Measurements from ENCODE around the gene IL2RA. TPM values are rescaled to one million over a fixed set of nuclear protein-coding genes. Genes with fewer than 3 reads are reported as not detected.

IL2RA gene
- total RNA-seq, 1 donor = not detected

DNA sequence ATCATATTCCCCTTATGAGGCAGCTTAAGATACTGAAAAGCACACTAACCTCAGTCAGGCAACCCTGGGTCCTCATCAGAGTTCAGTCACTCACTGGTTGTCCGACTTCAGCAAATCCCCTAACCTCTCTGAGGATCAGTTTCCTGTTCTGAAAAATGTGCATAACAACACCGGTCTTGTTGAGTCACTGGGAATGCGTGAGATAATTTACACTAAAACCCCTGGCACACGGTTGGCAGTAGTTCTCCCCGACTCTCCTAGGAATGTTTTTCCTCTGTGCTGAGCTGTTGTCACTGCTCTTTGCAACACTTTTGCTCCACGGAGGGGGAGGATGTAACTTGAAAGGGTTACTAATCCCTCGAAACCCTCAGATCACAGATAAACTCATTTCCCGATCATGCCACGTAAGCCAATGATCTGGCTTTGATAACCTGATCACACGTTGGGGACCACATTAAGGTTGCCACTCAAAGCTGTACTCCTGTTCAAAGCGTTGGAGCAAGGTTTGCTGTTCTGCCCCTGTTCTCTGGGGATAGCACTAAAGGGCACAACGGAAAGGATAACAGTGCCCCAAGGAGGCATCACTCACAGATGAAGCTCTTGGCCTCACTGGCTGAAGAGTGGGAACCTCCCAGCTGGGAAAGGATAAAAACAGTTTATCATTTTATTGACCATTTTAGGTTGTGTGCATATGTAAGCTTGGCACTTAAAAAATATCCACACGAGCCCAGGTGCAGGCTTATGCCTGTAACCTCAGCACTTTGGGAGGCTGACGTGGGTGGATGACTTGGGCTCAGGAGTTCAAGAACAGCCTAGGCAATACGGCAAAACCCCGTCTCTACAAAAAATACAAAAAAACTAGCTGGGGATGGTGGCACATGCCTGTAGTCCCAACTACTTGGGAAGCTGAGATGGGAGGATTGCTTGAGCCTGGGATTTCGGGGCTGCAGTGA is 21.6 kb upstream of the IL2RA start:
- peaks cover 18% of the 10 kb centered on the region for H3K4me1 ChIP-seq (ENCODE audit: insufficient read depth, low read length)
- H4K20me1 ChIP-seq (ENCODE audit: insufficient read depth, low read length) = no peaks in the 10 kb centered on the region
- peak overlapping the region; percentile 20 for H3K4me2 ChIP-seq (ENCODE audit: insufficient read depth, low read length)
- TF ChIP-seq, protein P1, sequence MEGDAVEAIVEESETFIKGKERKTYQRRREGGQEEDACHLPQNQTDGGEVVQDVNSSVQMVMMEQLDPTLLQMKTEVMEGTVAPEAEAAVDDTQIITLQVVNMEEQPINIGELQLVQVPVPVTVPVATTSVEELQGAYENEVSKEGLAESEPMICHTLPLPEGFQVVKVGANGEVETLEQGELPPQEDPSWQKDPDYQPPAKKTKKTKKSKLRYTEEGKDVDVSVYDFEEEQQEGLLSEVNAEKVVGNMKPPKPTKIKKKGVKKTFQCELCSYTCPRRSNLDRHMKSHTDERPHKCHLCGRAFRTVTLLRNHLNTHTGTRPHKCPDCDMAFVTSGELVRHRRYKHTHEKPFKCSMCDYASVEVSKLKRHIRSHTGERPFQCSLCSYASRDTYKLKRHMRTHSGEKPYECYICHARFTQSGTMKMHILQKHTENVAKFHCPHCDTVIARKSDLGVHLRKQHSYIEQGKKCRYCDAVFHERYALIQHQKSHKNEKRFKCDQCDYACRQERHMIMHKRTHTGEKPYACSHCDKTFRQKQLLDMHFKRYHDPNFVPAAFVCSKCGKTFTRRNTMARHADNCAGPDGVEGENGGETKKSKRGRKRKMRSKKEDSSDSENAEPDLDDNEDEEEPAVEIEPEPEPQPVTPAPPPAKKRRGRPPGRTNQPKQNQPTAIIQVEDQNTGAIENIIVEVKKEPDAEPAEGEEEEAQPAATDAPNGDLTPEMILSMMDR (IDR thresholded peaks at IDR 0.05; ENCODE audit: extremely low read depth, low read depth, low read length) = no peak
- H3K27ac ChIP-seq (ENCODE audit: low read depth, low read length) = no peak overlapping the region
- H2AFZ ChIP-seq (ENCODE audit: low read length) = peak overlapping the region; percentile 14
- no peak for DNase-seq (ENCODE audit: insufficient read length, low spot score, missing footprints)
- H3K9me3 ChIP-seq (ENCODE audit: low read depth, low read length) = no peaks in the 10 kb centered on the region
- no peaks in the 10 kb centered on the region for H3K36me3 ChIP-seq (ENCODE audit: insufficient read depth, low read length)
- no peaks in the 10 kb centered on the region for H3K79me2 ChIP-seq (ENCODE audit: insufficient read depth, low read length)
- peaks cover 19% of the 10 kb centered on the region for H3K27me3 ChIP-seq (ENCODE audit: insufficient read depth, low read length)
- no peak overlapping the region for H3K4me3 ChIP-seq (ENCODE audit: insufficient read depth, low read length)

DNA sequence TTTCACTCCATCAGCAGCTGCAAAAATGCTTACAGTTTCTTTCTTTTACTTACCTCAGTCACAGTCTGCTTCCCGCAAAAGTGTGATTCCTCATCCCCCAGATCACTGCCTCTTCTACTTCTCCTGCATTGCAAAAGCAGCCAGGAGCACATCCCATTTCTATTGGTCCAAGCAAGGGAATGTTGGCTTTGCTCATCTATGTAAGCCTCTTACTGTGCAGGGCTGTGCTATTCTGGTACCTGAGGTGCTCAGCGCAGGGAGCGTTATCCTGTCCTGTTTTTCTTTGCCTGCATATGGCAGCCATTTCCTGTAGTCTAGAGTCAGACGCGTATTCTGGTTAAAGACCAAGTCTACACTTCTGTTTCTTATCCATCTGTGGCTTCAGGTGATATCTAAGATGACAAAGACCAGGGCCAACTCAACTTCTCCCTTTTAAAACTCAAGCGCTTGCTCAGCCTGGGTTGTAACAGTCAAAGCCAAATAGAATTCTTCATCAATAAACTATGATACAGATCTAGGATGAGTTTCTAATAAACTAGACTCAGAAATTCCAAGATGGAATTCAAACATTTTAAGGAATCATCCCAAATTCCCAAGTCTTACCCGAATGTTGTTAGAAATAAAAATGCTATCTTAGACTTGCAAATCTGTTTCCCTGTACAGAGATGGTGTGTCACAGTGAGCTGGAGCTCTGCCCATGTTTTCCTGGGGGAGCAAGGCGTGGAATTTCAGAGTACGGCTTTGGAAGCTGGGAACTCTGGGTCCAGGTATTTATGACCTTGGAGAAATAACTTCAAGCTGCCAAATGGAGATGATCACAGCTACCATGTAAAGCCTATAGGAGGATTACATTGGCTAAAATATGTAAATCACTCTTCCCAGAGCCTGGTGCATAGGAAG is 20.6 kb upstream of the IL2RA start:
- Histone ChIP-seq H2AFZ (ENCODE audit: low read length) (peak overlapping the region; percentile 14), H4K20me1 (ENCODE audit: insufficient read depth, low read length) (no peaks in the 10 kb centered on the region), H3K79me2 (ENCODE audit: insufficient read depth, low read length) (no peaks in the 10 kb centered on the region), H3K36me3 (ENCODE audit: insufficient read depth, low read length) (no peaks in the 10 kb centered on the region), H3K27ac (ENCODE audit: low read depth, low read length) (no peak overlapping the region), H3K4me1 (ENCODE audit: insufficient read depth, low read length) (peaks cover 15% of the 10 kb centered on the region), H3K9me3 (ENCODE audit: low read depth, low read length) (no peaks in the 10 kb centered on the region), H3K27me3 (ENCODE audit: insufficient read depth, low read length) (peaks cover 17% of the 10 kb centered on the region), H3K4me2 (ENCODE audit: insufficient read depth, low read length) (peak overlapping the region; percentile 20), H3K4me3 (ENCODE audit: insufficient read depth, low read length) (no peak overlapping the region)
- TF ChIP-seq, protein P1 (IDR thresholded peaks at IDR 0.05; ENCODE audit: extremely low read depth, low read depth, low read length) = no peak
- no peak for DNase-seq (ENCODE audit: insufficient read length, low spot score, missing footprints)

DNA sequence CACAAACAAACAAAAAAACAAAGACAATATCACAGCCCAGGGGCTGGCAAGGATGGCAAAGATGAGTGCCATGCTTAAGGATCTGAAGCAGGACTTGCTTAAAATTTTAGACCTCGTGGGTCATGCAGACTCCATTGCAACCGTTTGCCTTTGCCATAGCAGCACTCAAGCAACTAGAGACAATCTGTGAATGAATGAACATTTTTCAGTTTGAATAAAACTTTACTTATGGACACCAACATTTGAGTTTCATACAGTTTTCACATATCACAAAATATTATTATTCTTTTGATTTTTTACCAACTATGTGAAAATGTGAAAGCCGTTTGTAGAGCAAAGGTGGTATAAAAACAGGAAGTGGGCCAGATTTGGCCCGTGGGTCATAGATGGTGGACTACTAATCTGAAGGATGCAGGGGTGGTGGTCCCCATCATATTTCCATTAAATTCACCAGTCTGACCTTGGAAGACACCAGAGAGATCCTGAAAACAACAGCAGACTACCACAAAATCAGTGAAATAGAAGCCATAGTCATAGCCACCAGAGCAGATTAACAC is 18.3 kb upstream of the IL2RA start:
- TF ChIP-seq, protein P1 (IDR thresholded peaks at IDR 0.05; ENCODE audit: extremely low read depth, low read depth, low read length) = no peak
- Histone ChIP-seq H3K4me1 (ENCODE audit: insufficient read depth, low read length) (peaks cover 12% of the 10 kb centered on the region), H3K27me3 (ENCODE audit: insufficient read depth, low read length) (peaks cover 20% of the 10 kb centered on the region), H3K9me3 (ENCODE audit: low read depth, low read length) (no peaks in the 10 kb centered on the region), H4K20me1 (ENCODE audit: insufficient read depth, low read length) (no peaks in the 10 kb centered on the region), H3K36me3 (ENCODE audit: insufficient read depth, low read length) (no peaks in the 10 kb centered on the region), H3K27ac (ENCODE audit: low read depth, low read length) (no peak overlapping the region), H3K79me2 (ENCODE audit: insufficient read depth, low read length) (no peaks in the 10 kb centered on the region), H3K4me3 (ENCODE audit: insufficient read depth, low read length) (no peak overlapping the region), H3K4me2 (ENCODE audit: insufficient read depth, low read length) (no peak overlapping the region), H2AFZ (ENCODE audit: low read length) (no peak overlapping the region)
- DNase-seq (ENCODE audit: insufficient read length, low spot score, missing footprints) = no peak
